Effector memory CD8-positive, alpha-beta T cell (primary cell): ENCODE data around the gene CD109.
"Not testable (repeated sequence)": the region's sequence is repeated elsewhere in the genome, so short reads cannot be mapped to it uniquely, and the experiment has no call there.

Experiments used
- ATAC-seq: fragments of 150-1000 bp; cut with Tn5 transposase; replicated peaks from 2 replicates; pipeline ENCODE4 v1.10.0; 2021; ENCODE audit warnings: mild to moderate bottlenecking, moderate library complexity
- DNase-seq, 3 experiments: peaks; one replicate each; pipeline ENCODE4 v3.0.0; 2021
- H3K27ac Mint-ChIP-seq, 2 donors: one replicate each; pipeline ENCODE4 v1.8.0; 2022; ENCODE audit warnings: mild to moderate bottlenecking in 2 of 2, mixed read lengths in 2 of 2, moderate library complexity in 2 of 2
- H3K27me3 Mint-ChIP-seq, 2 donors: one replicate each; pipeline ENCODE4 v1.8.0; 2022; ENCODE audit warnings: mixed read lengths in 2 of 2
- H3K36me3 Mint-ChIP-seq: one replicate; pipeline ENCODE4 v1.8.0; 2022; ENCODE audit warnings: mild to moderate bottlenecking, moderate library complexity, mixed read lengths; ENCODE audit not compliant: insufficient read depth
- H3K4me1 Mint-ChIP-seq, 2 donors: one replicate each; pipeline ENCODE4 v1.8.0; 2022; ENCODE audit warnings: low read depth in 2 of 2, mixed read lengths in 2 of 2
- H3K4me3 Mint-ChIP-seq, 2 donors: one replicate each; pipeline ENCODE4 v1.8.0; 2022; ENCODE audit warnings: mild to moderate bottlenecking in 2 of 2, mixed read lengths in 2 of 2, moderate library complexity in 2 of 2
- H3K9me3 Mint-ChIP-seq, 2 donors: one replicate each; pipeline ENCODE4 v1.8.0; 2022; ENCODE audit warnings: mixed read lengths in 2 of 2

The CD109 gene

DNA sequence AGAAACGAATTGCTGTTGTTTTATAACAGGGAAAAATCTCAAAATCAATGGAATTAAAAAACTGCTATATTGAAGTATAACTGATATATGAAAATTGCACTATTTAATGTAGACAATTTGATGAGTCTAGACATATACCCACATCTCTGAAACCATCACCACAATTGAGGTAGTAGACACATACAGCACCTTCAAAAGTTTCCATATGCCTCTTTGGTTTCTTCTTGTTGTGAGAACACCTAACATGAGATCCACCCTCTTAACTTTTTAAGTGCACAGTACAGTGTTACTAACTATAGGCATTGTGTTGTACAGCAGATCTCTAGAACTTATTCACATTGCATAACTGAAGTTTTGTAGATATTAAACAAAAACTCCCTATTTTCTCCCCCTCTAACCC, 28.2 kb upstream of the CD109 start:
- Mint-ChIP-seq H3K27ac (no peak overlapping the region), H3K4me3 (no peak overlapping the region), H3K27me3 (peaks cover 52 to 61% of the 10 kb centered on the region in 2 donors), H3K4me1 (peaks cover 0 to 3% of the 10 kb centered on the region in 2 donors), H3K9me3 (no peaks in the 10 kb centered on the region), H3K36me3 (no peaks in the 10 kb centered on the region)
- DNase-seq (no peak), ATAC-seq (no peak)

DNA sequence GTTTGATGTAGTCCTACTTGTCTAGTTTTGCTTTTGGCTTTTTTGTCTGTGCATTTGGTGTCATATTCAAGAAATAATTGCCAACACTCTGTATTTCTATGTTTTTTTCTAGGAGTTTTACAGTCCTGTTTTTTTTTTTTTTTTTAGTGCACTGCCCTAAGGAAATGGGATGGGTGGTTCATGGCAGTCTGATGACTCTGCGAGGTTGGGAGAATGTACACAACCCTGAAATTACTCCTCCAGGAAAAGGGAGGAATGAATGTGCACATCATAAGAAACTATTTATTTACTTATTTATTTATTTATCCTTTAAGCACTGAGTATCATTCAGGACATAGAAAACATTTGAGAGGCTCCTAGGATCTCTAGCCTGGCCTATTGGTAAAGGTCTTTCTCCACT, 27.0 kb upstream of the CD109 start:
- no peak overlapping the region for H3K27ac Mint-ChIP-seq
- H3K9me3 Mint-ChIP-seq = no peaks in the 10 kb centered on the region
- peaks cover 0 to 3% of the 10 kb centered on the region in 2 donors for H3K4me1 Mint-ChIP-seq
- no peak for DNase-seq
- no peak overlapping the region for H3K4me3 Mint-ChIP-seq
- peaks cover 48 to 57% of the 10 kb centered on the region in 2 donors for H3K27me3 Mint-ChIP-seq
- ATAC-seq = no peak
- H3K36me3 Mint-ChIP-seq = no peaks in the 10 kb centered on the region

DNA sequence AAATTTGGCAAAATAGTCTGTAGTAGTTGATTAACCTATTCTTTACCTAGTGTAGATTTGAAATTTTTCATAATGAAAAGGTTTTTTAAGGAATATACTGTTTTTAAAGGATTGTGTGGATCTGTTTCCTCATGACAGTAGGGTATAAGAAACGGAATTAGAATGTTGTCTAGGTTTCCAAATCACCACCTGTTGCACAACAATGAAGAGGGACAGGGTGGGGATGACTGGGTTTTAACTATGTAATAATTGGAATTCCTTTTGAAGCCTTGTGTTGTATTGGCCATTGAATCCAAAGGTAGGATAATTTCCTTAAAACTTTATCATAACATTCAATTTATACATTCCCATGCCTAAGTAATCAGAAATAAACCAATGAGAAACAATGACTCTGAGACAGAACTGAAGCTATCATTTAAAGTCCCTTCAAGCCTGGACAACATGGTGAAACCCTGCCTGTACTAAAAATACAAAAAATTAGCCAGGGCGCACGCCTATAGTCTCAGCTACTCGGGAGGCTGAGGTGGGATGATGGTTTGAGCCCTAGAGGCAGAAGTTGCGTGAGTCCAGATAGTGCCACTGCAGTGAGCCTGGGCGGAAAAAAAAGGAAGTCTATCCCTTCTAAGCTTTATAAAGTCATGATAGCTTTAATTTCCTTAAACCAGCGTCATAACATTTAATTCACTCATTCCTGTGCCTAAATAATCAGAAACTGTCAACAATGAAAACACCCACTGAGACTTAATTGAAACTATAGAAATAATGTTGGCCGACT, 23.9 kb upstream of the CD109 start:
- ATAC-seq (no peak), DNase-seq (no peak)
- Mint-ChIP-seq H3K27me3 (peaks cover 29 to 49% of the 10 kb centered on the region in 2 donors), H3K36me3 (no peaks in the 10 kb centered on the region), H3K27ac (no peak overlapping the region), H3K4me3 (no peak overlapping the region), H3K9me3 (no peaks in the 10 kb centered on the region), H3K4me1 (peaks cover 0 to 2% of the 10 kb centered on the region in 2 donors)

DNA sequence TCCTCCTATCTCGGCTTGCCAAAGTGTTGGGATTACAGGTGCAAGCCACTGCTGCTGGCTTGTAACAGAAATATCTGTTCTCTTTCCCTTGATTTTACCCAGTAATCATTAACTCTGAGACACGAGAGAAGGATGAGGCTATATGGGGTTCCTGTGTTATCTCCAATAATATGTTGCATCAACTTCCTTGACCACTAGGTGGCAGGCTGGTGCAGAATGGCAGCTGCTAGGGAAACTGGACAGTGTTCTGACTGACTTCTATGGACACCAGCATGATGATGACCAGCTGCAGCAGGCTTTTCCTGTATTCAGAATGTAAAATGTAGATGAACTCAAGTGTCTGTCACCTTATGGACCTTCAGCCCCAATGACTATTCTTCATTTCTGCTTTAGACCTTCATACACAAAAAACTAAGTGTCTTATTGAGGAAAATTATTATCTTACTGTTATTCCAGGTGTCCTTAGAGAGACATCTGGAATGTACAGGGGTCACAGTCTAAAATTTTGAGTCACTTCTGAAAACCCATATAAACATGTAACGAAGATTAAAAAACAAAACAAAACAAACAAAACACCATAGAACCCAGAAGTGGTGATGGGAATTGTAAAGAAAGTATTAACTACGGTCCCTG, 20.4 kb upstream of the CD109 start:
- Mint-ChIP-seq H3K27ac (no peak overlapping the region), H3K4me1 (peaks cover 0 to 2% of the 10 kb centered on the region in 2 donors), H3K27me3 (peaks cover 13 to 35% of the 10 kb centered on the region in 2 donors), H3K36me3 (no peaks in the 10 kb centered on the region), H3K9me3 (no peaks in the 10 kb centered on the region), H3K4me3 (no peak overlapping the region)
- ATAC-seq (peak; percentile 78), DNase-seq (peak; percentile 65 to 75 (median 70))

DNA sequence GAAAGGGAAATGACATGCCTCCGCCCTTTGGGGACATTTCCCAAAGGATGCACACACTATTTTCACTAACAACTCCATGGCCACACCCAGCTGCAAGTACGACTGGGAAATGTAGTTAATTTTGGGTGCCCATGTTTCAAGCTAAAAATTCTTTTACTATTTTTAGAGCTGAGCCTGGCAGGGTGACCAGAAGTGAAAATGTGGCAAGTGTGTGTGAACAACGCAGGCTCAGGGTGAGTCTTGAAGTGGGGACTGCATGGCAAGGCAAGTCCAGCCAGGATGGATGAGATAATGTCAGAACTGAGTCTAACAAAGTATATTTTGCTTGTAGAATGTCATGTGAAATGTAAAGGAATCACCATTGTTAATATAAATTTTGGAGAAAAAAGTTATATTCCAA, 17.0 kb upstream of the CD109 start:
- Mint-ChIP-seq H3K9me3 (no peaks in the 10 kb centered on the region), H3K4me3 (no peak overlapping the region), H3K27ac (no peak overlapping the region), H3K27me3 (peaks cover 15 to 57% of the 10 kb centered on the region in 2 donors), H3K4me1 (peaks cover 0 to 2% of the 10 kb centered on the region in 2 donors), H3K36me3 (no peaks in the 10 kb centered on the region)
- ATAC-seq (no peak), DNase-seq (no peak)

DNA sequence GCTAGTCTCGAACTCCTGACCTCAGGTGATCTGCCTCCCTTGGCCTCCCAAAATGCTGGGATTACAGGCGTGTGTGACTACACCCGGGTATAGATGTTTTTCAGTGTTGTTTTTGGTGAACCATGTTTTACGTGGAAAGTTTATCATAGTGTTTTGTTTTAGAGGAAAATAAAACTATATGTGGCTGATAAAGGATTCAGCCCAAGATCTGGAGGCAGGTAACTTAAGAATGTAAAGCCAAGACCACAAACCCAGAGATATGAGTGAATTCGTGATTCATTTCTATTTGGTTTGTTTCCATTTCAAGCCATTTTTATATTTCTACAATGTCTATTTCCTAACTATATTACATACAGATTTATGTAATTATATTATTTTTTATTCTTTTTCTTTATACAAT, 16.2 kb upstream of the CD109 start:
- peaks cover 15 to 57% of the 10 kb centered on the region in 2 donors for H3K27me3 Mint-ChIP-seq
- not testable (repeated sequence) for H3K36me3 Mint-ChIP-seq, H3K27ac Mint-ChIP-seq

DNA sequence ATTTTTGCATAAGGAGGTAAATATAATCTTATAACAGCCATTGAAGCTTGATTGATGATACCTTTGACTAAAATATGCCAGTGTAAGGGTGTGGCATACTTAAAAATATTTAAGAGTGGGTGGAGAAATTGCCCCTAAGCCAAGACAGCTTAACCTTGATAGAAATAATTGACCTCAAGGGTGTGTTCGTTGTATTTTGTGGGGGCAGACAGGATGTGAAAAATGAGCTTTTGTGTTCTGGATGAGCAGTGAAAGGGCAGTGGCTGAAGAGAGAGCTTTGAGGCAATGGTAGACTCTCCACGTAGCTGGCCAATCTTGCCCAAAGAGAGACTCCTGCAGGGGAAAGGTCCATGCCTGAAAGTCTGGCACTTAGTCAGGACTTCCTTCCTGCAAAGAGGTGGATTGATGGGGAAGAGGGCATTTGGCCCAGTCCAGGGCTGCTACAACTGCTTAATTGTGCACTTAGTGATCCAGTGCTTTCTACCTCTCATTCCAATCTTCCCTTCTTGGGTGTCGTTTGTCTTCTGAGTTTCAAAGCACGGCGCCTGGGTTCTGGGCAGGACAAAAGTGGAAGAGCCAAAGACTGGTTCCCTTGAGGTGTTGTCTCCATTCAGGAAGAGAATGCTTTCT, 15.6 kb upstream of the CD109 start:
- no peak overlapping the region for H3K27ac Mint-ChIP-seq
- no peak overlapping the region for H3K4me3 Mint-ChIP-seq

More for the DNA sequence above, 16.2 kb upstream of the CD109 start:
- not testable (repeated sequence) for H3K9me3 Mint-ChIP-seq, ATAC-seq, DNase-seq, H3K4me3 Mint-ChIP-seq, H3K4me1 Mint-ChIP-seq

DNA sequence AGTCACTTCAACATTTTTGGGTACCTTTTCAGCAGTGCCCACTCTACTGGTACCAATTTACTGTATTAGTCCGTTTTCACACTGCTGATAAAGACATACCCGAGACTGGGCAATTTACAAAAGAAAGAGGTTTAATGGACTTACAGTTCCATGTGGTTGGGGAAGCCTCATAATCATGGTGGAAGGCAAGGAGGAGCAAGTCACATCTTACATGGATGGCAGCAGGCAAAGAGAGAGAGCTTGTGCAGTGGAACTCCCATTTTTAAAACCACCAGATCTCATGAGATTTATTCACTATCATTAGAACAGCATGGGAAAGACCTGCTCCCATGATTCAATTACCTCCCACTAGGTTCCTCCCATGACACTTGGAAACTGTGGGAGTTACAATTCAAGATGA, 12.4 kb upstream of the CD109 start:
- not testable (repeated sequence) for H3K36me3 Mint-ChIP-seq, ATAC-seq, H3K27ac Mint-ChIP-seq, H3K9me3 Mint-ChIP-seq, H3K4me1 Mint-ChIP-seq, H3K4me3 Mint-ChIP-seq, DNase-seq
- peaks cover 43 to 69% of the 10 kb centered on the region in 2 donors for H3K27me3 Mint-ChIP-seq

More for the DNA sequence above, 15.6 kb upstream of the CD109 start:
- Mint-ChIP-seq H3K27me3 (peaks cover 15 to 56% of the 10 kb centered on the region in 2 donors), H3K9me3 (no peaks in the 10 kb centered on the region), H3K36me3 (no peaks in the 10 kb centered on the region), H3K4me1 (peaks cover 0 to under 1% of the 10 kb centered on the region in 2 donors)
- DNase-seq = no peak
- ATAC-seq = no peak

DNA sequence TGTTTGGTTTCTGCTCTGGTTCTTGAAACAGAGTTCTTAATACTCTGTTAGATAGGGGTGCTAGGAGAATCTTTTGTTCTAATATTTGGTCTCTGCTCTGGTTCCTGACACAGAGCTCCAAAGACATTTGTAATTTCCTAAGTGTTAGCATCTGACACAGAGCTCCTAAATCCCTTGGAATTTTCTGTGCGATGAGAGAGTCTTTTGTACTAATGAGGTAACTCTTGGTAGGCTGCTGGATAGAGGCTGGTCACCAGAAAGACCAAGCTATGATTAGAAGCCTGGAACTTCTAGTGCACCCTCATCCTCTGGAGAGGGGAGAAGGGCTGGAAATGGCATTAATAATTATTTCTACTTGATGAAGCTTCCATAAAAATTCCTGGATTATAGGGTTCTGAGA, 7.7 kb upstream of the CD109 start:
- H3K4me3 Mint-ChIP-seq = no peak overlapping the region
- no peaks in the 10 kb centered on the region for H3K9me3 Mint-ChIP-seq
- ATAC-seq (no peak), DNase-seq (no peak)
- H3K27me3 Mint-ChIP-seq = peaks cover 64 to 80% of the 10 kb centered on the region in 2 donors
- no peak overlapping the region for H3K27ac Mint-ChIP-seq
- no peaks in the 10 kb centered on the region for H3K4me1 Mint-ChIP-seq
- H3K36me3 Mint-ChIP-seq = no peaks in the 10 kb centered on the region

DNA sequence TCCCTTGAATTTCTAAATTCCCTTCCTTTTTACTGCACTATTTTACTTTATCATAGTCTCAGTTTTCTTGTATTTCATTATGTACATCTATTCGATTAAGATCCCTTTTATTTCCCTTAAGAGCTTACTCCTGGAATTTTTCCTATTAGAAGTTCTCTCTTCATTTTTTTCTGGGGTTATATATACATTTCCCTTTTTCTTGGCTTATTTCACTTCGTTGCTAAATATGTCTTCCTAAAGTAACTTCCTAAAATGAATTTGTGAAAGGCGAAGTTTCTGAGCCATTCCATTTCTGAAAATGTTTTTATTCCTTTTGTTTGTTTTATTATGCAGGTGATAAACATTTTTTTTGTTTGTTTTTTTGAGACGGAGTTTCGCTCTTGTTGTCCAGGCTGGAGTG, 5.9 kb upstream of the CD109 start:
- peaks cover 78 to 90% of the 10 kb centered on the region in 2 donors for H3K27me3 Mint-ChIP-seq
- H3K27ac Mint-ChIP-seq = no peak overlapping the region
- DNase-seq (no peak), ATAC-seq (no peak)
- no peaks in the 10 kb centered on the region for H3K36me3 Mint-ChIP-seq
- no peaks in the 10 kb centered on the region for H3K9me3 Mint-ChIP-seq
- no peak overlapping the region for H3K4me3 Mint-ChIP-seq
- peaks cover 0 to 1% of the 10 kb centered on the region in 2 donors for H3K4me1 Mint-ChIP-seq

DNA sequence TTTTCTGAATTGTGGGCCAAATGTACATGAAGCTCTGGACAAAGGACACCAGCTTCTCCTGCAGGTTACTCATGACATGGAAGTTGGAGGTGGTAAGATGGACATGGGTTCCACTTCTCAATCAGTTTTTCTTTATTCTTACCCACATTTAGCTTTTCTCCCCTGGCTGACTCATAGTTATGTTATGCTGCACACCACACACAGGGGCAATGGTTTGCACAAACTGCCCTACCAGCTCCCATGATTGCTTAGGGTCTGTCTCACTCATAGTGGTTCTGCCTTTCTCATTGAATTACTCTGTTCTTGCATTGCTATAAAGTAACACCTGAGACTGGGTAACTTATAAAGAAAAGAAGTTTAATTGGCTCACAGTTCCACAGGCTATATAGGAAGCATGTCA, 4.5 kb upstream of the CD109 start:
- ATAC-seq (no peak), DNase-seq (no peak)
- Mint-ChIP-seq H3K4me3 (no peak overlapping the region), H3K36me3 (no peaks in the 10 kb centered on the region), H3K9me3 (no peaks in the 10 kb centered on the region), H3K4me1 (peaks cover 4 to 12% of the 10 kb centered on the region in 2 donors), H3K27ac (no peak overlapping the region), H3K27me3 (peaks cover 72 to 93% of the 10 kb centered on the region in 2 donors)

DNA sequence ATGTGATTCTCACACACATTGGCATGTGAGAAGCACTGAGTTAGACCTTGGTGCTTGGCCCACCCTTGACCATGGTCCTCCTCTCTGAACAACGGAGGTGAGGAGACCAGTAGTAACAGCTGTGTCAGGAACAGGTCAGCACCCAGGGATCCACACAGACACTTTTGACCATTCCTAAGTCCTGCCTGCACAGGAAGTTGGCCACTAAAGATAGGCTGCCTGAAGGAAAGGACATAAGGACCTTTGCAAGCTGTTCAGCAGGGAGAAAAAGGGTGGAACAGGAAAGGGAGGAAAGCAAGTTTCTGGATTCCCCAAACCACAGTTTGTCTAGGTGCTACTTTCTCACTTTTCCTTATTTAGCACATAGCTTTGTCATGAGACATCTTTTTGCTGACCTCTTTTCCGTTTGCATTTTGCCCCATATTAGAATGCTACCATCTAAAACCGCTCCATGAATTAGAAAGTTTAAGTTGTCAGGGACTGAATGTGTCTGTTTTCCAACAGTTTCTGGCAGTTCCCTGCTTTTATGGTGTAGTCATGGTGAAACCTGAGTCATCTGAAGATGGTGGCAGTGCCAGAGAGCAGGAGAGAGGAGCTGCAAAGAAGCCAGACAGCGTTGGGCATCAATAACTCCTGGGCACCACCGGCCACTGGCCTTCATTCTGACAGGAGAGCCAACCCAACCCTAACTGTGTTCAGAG, 1.1 kb upstream of the CD109 start:
- DNase-seq (no peak), ATAC-seq (no peak)
- H3K4me3 Mint-ChIP-seq = peak overlapping the region; percentile 65 to 73
- H3K36me3 Mint-ChIP-seq = no peaks in the 10 kb centered on the region
- H3K4me1 Mint-ChIP-seq = peaks cover 4 to 13% of the 10 kb centered on the region in 2 donors
- no peaks in the 10 kb centered on the region for H3K9me3 Mint-ChIP-seq
- peak overlapping the region in 1 of 2 donors; percentile 65 for H3K27ac Mint-ChIP-seq
- peaks cover 71 to 91% of the 10 kb centered on the region in 2 donors for H3K27me3 Mint-ChIP-seq

DNA sequence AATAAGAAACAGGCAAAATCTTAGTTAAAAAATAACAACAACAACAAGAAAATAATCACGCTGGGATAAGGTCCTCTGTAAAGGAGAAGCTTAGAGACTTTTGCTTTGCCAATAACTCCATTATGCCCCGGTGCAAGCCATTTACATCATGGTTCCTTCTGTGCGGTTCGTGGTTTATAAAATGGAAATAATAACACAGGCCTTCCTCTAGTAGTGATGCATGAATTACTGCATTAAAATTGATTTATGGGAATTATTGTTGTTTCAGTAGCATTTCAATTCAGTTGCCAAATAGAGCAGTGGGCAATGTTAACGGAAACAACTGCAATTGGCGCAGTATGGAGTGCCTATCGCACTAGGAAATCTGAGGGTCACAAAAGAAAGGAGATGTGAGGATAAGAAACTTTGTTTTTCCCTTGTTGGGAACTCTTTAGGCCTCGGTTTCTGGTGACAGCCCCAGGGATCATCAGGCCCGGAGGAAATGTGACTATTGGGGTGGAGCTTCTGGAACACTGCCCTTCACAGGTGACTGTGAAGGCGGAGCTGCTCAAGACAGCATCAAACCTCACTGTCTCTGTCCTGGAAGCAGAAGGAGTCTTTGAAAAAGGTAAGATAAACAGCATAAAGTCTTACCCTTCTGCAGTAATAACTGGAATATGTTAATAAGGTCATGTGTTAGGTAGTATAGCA, 1.1 kb downstream of the CD109 start:
- no peak for ATAC-seq
- DNase-seq = no peak
- Mint-ChIP-seq H3K36me3 (no peaks in the 10 kb centered on the region), H3K9me3 (no peaks in the 10 kb centered on the region), H3K27ac (no peak overlapping the region), H3K4me3 (peak overlapping the region in 1 of 2 donors; percentile 73), H3K27me3 (peaks cover 57 to 85% of the 10 kb centered on the region in 2 donors), H3K4me1 (peaks cover 4 to 13% of the 10 kb centered on the region in 2 donors)
